ENCODE measurements around the gene ZNF324B.
"Not testable (repeated sequence)": the region's sequence is repeated elsewhere in the genome, so short reads cannot be mapped to it uniquely, and the experiment has no call there.

ZNF324B gene

GRCh38 chr19:58451358-58452101 is at the start of gene ZNF324B:
Gene ZNF324B (plus strand): TSS chr19:58451622. CDS start chr19:58453702, 2,080 bp downstream.
- peak; percentile 95 for DNase-seq (ENCODE audit: low spot score)

GRCh38 chr19:58401840-58402421 is 49.5 kb upstream of the ZNF324B start:
- no peak for DNase-seq (ENCODE audit: low spot score)

GRCh38 chr19:58403920-58404478 is 47.4 kb upstream of the ZNF324B start:
- DNase-seq (ENCODE audit: low spot score): not testable (repeated sequence)

- DNase-seq (ENCODE audit: low spot score): no peak
These were observed 44.4 kb upstream of the ZNF324B start for GRCh38 chr19:58406818-58407657.

GRCh38 chr19:58407658-58408151 is 43.7 kb upstream of the ZNF324B start:
- DNase-seq (ENCODE audit: low spot score): peak; percentile 66

- peak; percentile 95 for DNase-seq (ENCODE audit: low spot score)
These were observed 43.0 kb upstream of the ZNF324B start, which contains the start of gene ZNF584 for GRCh38 chr19:58408152-58409009. Gene ZNF584 (plus strand): TSS chr19:58408649. CDS start chr19:58409148, 499 bp downstream.

GRCh38 chr19:58409010-58409790 is 42.2 kb upstream of the ZNF324B start:
- peak; percentile 75 for DNase-seq (ENCODE audit: low spot score)

GRCh38 chr19:58416604-58417003 is 34.8 kb upstream of the ZNF324B start:
- DNase-seq (ENCODE audit: low spot score): no peak

- no peak for DNase-seq (ENCODE audit: low spot score)
These were observed 34.4 kb upstream of the ZNF324B start for GRCh38 chr19:58417071-58417470.

GRCh38 chr19:58428617-58429016 is 22.8 kb upstream of the ZNF324B start:
- no peak for DNase-seq (ENCODE audit: low spot score)

GRCh38 chr19:58429745-58430144 is 21.7 kb upstream of the ZNF324B start:
- DNase-seq (ENCODE audit: low spot score): no peak

GRCh38 chr19:58434217-58434616 is 17.2 kb upstream of the ZNF324B start:
- no peak for DNase-seq (ENCODE audit: low spot score)

- DNase-seq (ENCODE audit: low spot score): no peak
These were observed 11.6 kb upstream of the ZNF324B start, which contains the start of gene ZNF132 for GRCh38 chr19:58439576-58440554. Gene ZNF132 (minus strand): TSS chr19:58440153. CDS start chr19:58439821, 332 bp downstream.

- no peak for DNase-seq (ENCODE audit: low spot score)
These were observed 10.9 kb upstream of the ZNF324B start for GRCh38 chr19:58440556-58440955.

- DNase-seq (ENCODE audit: low spot score): not testable (repeated sequence)
These were observed 8.4 kb upstream of the ZNF324B start for GRCh38 chr19:58442986-58443385.

GRCh38 chr19:58448860-58449259 is 2.6 kb upstream of the ZNF324B start:
- not testable (repeated sequence) for DNase-seq (ENCODE audit: low spot score)

GRCh38 chr19:58449980-58450379 is 1.4 kb upstream of the ZNF324B start:
- DNase-seq (ENCODE audit: low spot score): not testable (repeated sequence)

GRCh38 chr19:58450856-58451357 is 515 bp upstream of the ZNF324B start:
- no peak for DNase-seq (ENCODE audit: low spot score)

- DNase-seq (ENCODE audit: low spot score): no peak
These were observed 2.3 kb downstream of the ZNF324B start for GRCh38 chr19:58453743-58454142.
